Non-pigmented ciliary epithelial cell (primary cell): ENCODE data around the gene C11orf54.
"Not testable (repeated sequence)": the region's sequence is repeated elsewhere in the genome, so short reads cannot be mapped to it uniquely, and the experiment has no call there.

ENCODE experiments used
- DNase-seq: peaks from one replicate; pipeline ENCODE4 v3.0.0-alpha.2; 2010; ENCODE audit warnings: low read depth

Gene C11orf54

DNA sequence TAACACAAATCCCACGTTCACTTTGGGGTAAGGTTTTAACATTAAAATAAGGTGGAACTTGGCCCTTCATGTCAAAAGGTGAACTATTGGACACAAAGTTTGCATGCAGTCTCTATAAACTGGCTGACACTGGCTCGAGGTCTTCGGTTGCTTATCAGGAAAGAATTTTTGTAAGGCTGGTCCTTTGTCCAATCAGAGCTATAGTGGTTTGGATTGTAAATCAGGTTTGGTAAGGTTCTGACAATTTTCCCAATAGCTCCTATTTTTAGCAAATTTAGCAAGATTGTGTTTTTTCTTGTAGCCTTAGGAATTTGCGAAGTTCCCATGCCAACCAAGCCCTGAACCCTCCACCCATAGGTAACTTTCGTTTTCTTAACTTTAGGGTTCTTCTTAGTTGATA is 25.0 kb downstream of the C11orf54 start:
- DNase-seq, result no peak

- no peak for DNase-seq
These were observed 25.5 kb downstream of the C11orf54 start for GRCh38 chr11:93767018-93767417.

DNA sequence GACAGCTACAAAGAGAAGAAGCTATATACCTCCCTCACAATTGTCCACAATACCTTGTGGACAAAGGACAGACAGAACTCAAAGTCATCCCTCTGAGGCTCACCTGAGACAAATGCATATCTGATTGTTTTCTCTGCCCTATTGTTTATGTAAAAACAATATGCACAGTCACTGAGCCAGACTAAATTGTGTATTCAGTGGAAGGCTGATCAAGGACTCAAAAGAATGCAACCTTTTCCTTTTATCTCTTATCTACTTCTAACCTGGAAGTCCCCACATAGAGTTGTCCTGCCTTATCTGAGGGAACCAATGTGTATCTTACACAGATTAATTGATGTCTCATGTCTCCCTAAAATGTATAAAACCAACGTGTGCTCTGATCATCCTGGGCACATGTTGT is 28.7 kb downstream of the C11orf54 start:
- no peak for DNase-seq

GRCh38 chr11:93772123-93772522 is 30.7 kb downstream of the C11orf54 start:
- DNase-seq, result no peak

DNA sequence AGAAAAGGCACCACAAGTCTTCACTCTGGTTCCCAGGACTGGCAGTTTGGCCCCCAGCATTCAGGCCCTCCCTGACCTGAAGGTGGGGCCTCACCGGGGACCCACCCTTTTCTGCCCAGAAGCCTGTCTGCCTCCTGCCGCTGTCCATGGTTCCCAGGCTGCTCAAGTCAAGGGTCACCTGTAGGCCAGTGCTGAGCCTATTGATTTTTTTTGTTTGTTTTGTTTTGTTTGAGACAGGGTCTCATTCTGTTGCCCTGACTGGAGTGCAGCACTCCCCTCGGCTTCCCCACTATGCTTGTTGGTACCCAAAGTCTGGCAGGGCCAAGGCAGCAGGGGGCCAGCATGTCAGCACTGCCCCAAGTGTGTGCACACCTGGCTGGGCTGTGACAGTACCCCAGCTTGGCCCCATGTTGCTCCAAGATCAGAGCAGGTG is 31.6 kb downstream of the C11orf54 start:
- no peak for DNase-seq

- DNase-seq, result no peak
These were observed 32.2 kb downstream of the C11orf54 start for GRCh38 chr11:93773601-93774200.

GRCh38 chr11:93774560-93774959 is 33.1 kb downstream of the C11orf54 start:
- not testable (repeated sequence) for DNase-seq

DNA sequence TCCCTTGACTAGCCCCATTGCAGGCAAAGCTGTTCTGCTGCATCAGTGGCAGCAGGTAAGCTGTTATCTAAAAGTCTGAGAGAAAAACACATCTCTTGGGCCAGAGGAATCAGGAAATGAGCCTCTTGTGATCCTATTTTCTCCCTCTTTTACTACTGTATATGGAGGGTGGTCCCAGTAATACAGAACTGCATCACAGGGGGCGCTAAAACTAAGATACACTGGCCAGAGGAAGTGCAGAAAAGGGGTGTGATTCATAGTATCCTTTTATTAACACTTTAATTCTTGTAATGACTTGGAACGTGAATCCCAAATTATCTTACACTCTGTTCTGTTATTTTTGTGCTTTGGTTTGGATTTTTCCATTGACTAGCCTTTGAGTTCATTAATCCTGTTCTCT is 33.8 kb downstream of the C11orf54 start:
- DNase-seq, result no peak

DNA sequence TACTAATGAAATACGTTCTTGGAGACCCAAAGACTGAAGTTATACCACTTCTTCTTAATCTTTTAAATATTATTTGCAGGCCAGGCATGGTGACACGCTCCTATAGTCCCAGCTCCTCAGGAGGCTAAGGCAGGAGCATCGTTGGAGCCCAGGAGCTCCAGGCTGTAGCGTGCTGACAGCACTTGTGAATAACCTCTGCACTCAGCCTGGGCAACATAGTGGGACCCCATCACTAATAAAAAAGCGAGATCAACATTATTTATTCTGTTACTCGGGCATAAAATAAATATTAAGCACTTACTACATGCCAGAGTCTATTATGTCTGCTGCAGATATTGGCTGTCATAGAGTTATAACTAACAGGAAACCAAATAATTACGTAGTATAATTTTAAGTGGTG is 41.9 kb downstream of the C11orf54 start:
- DNase-seq, result no peak

DNA sequence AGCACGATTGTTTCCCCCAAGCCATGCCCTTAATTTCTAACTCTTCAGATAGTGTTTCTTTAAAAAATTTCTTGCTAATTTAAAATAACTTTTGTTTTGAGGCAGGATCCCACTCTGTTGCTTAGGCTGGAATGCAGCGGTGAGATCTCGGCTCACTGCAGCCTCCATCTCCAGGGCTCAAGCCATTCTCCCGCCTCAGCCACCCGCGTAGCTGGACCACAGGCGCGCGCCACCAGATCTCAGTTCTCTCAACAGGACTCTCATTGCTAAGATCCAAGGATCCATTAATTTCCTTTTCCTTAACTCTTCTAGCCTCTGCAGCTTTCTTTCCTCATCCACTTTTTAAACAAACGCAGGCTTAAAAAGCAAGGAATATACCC is 42.3 kb downstream of the C11orf54 start:
- DNase-seq, result no peak

- DNase-seq, result peak; percentile 71
These were observed 42.9 kb downstream of the C11orf54 start, which contains the start of gene MED17 for GRCh38 chr11:93784145-93784934. MED17 (plus strand) TSS chr11:93784282; CDS start chr11:93784514, 232 bp downstream.

GRCh38 chr11:93784935-93785360 is 43.5 kb downstream of the C11orf54 start:
- DNase-seq, result no peak

DNA sequence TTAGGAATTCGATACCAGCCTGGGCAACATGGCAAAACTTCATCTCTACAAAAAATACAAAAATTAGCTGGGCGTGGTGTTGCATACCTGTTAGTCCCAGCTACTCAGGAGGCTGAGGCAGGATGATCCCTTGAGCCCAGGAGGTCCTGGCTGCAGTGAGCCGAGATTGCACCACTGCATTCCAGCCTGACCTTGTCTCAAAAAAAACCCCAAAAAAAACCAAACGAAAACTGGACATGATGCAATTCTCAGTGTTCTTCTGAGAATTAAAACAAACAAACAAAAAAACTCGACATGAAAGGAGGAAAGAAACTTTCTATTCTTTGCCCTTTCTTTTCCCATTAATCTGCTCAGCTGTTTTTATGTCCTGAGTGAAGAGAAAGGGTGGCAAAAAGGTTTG is 50.0 kb downstream of the C11orf54 start:
- no peak for DNase-seq

- no peak for DNase-seq
These were observed 55.2 kb downstream of the C11orf54 start for GRCh38 chr11:93796441-93797231.

DNA sequence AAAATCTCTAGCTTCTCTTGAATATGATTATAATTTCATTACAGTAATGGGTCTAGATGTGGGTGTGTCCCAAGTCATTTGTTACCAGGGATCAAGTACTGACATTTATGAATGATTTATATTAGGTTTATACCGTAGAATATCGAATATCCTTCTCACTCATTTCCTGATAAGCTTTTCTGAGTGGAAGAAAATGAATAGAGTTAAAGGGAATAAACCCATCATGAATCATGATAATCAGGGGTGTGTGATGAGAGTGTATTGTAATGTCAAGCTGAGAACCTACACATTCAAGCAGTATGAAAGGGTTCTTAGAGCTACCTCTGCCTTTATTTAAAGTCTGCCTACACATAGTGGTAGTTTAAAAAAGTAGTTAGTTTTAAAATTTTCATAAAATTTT is 59.9 kb downstream of the C11orf54 start:
- no peak for DNase-seq

GRCh38 chr11:93804879-93805278 is 63.4 kb downstream of the C11orf54 start:
- no peak for DNase-seq

- DNase-seq, result no peak
These were observed 66.5 kb downstream of the C11orf54 start for GRCh38 chr11:93807980-93808379.

GRCh38 chr11:93813974-93814373 is 72.5 kb downstream of the C11orf54 start:
- DNase-seq, result no peak
